CD4-positive, alpha-beta memory T cell (primary cell): Measurements from ENCODE around the gene TMEFF2. TPM values are rescaled to one million over a fixed set of nuclear protein-coding genes. Genes with fewer than 3 reads are reported as not detected.

Source experiments
- CTCF ChIA-PET: fragments of 350-600 bp; sonication (Branson Sonifier 250); formaldehyde crosslinking; loops from one replicate; lab custom pipeline; 2021; ENCODE audit warnings: inconsistent platforms; ENCODE audit not compliant: partially characterized antibody; lab: Charles Lee
- POLR2A ChIA-PET: fragments of 350-600 bp; sonication (Branson Sonifier 250); formaldehyde crosslinking; loops from one replicate; lab custom pipeline; 2021; ENCODE audit not compliant: partially characterized antibody; lab: Charles Lee
- DNase-seq, 5 donors: peaks; one replicate each; pipeline versions ENCODE4 v3.0.0 to v3.0.0-alpha.2; 2020 to 2022; ENCODE audit warnings: mixed read lengths in 1 of 5
- H3K27ac ChIP-seq: one replicate; pipeline ENCODE4 v1.7.0; 2013; ENCODE audit warnings: low read depth, low read length
- H3K27me3 ChIP-seq: 2 replicates; pipeline ENCODE4 v1.7.0; 2013; ENCODE audit warnings: mild to moderate bottlenecking, low read length, moderate library complexity; ENCODE audit not compliant: insufficient read depth
- H3K36me3 ChIP-seq: 2 replicates; pipeline ENCODE4 v1.7.0; 2013; ENCODE audit warnings: mild to moderate bottlenecking, low read length, moderate library complexity; ENCODE audit not compliant: insufficient read depth
- H3K4me1 ChIP-seq: 2 replicates; pipeline ENCODE4 v1.7.0; 2013; ENCODE audit warnings: mild to moderate bottlenecking, low read length, moderate library complexity; ENCODE audit not compliant: insufficient read depth
- H3K4me3 ChIP-seq, 2 donors: one replicate each; pipeline ENCODE4 v1.7.0; 2013; ENCODE audit warnings: low read length in 2 of 2, mild to moderate bottlenecking in 1 of 2
- H3K9me3 ChIP-seq, 2 donors: one replicate each; pipeline ENCODE4 v1.7.0; 2013; ENCODE audit warnings: low read length in 2 of 2, control low read depth in 1 of 2; ENCODE audit not compliant: control insufficient read depth in 1 of 2
- H3K27ac Mint-ChIP-seq, 7 donors: one replicate each; pipeline ENCODE4 v1.8.0; 2020 to 2021; ENCODE audit warnings: mixed read lengths in 7 of 7, mild to moderate bottlenecking in 6 of 7, inconsistent platforms in 3 of 7, moderate library complexity in 3 of 7
- H3K27me3 Mint-ChIP-seq, 2 donors: one replicate each; pipeline ENCODE4 v1.8.0; 2020 to 2021; ENCODE audit warnings: mixed read lengths in 2 of 2
- H3K36me3 Mint-ChIP-seq, 2 donors: one replicate each; pipeline ENCODE4 v1.8.0; 2020 to 2021; ENCODE audit warnings: mixed read lengths in 2 of 2, inconsistent platforms in 1 of 2, mild to moderate bottlenecking in 1 of 2
- H3K4me1 Mint-ChIP-seq, 4 donors: one replicate each; pipeline ENCODE4 v1.8.0; 2020 to 2021; ENCODE audit warnings: mixed read lengths in 4 of 4, mild to moderate bottlenecking in 1 of 4
- H3K4me3 Mint-ChIP-seq, 8 donors: one replicate each; pipeline ENCODE4 v1.8.0; 2020 to 2021; ENCODE audit warnings: mixed read lengths in 8 of 8, mild to moderate bottlenecking in 7 of 8, moderate library complexity in 6 of 8, inconsistent platforms in 3 of 8
- H3K9me3 Mint-ChIP-seq, 8 donors: one replicate each; pipeline ENCODE4 v1.8.0; 2020 to 2021; ENCODE audit warnings: mixed read lengths in 8 of 8, mild to moderate bottlenecking in 5 of 8, inconsistent platforms in 3 of 8, moderate library complexity in 1 of 8
- intact Hi-C: fragments of 100-400 bp; cut with micrococcal nuclease; formaldehyde crosslinking; loops from one replicate; pipeline ENCODE4 v1.15.1; 2023
- polyA plus RNA-seq, 2 donors: library from polyadenylated mRNA; unstranded; fragments of 300-500 nt; fragmentation: Illumina TruSeq; gene quantifications; one replicate each; pipeline ENCODE4 v1.2.3, GENCODE V29; 2021
- total RNA-seq, 2 experiments: library from RNA; stranded (reverse); gene quantifications; one replicate each; pipeline ENCODE4 v1.2.3, GENCODE V29; 2021

The TMEFF2 gene
- total and polyA plus RNA-seq, 4 experiments from 2014 or later, result not detected

GRCh38 chr2:191935247-191935646 lies 259.5 kb downstream of the TMEFF2 start:
- H3K4me1 Mint-ChIP-seq, result no peaks in the 10 kb centered on the region
- H3K36me3 ChIP-seq, result no peaks in the 10 kb centered on the region
- H3K27me3 ChIP-seq, result no peaks in the 10 kb centered on the region
- H3K4me3 Mint-ChIP-seq, result no peak overlapping the region
- no peak overlapping the region for H3K27ac Mint-ChIP-seq
- no peak for DNase-seq
- ChIA-PET CTCF (interaction anchor here (1.5 kb wide), 1 partner anchor 8 kb away, joined by 4 read pairs; no protein-coding TSS in a partner anchor), POLR2A (no interaction called here)
- intact Hi-C loops, result no loop called here
- no peaks in the 10 kb centered on the region for H3K9me3 ChIP-seq
- H3K27ac ChIP-seq, result no peak overlapping the region
- no peak overlapping the region for H3K4me3 ChIP-seq
- no peaks in the 10 kb centered on the region for H3K4me1 ChIP-seq
- H3K36me3 Mint-ChIP-seq, result no peaks in the 10 kb centered on the region
- peaks cover 15 to 21% of the 10 kb centered on the region in 2 donors for H3K27me3 Mint-ChIP-seq
- no peaks in the 10 kb centered on the region for H3K9me3 Mint-ChIP-seq

GRCh38 chr2:191933307-191934105 lies 261.2 kb downstream of the TMEFF2 start:
- intact Hi-C loops, result no loop called here
- Mint-ChIP-seq H3K4me1 (no peaks in the 10 kb centered on the region), H3K27me3 (peaks cover 14 to 15% of the 10 kb centered on the region in 2 donors), H3K4me3 (no peak overlapping the region), H3K36me3 (no peaks in the 10 kb centered on the region), H3K27ac (no peak overlapping the region), H3K9me3 (no peaks in the 10 kb centered on the region)
- no peak for DNase-seq
- Histone ChIP-seq H3K27ac (no peak overlapping the region), H3K9me3 (no peaks in the 10 kb centered on the region), H3K27me3 (no peaks in the 10 kb centered on the region), H3K4me3 (no peak overlapping the region), H3K36me3 (no peaks in the 10 kb centered on the region), H3K4me1 (no peaks in the 10 kb centered on the region)
- POLR2A ChIA-PET, result no interaction called here
- CTCF ChIA-PET, result interaction anchor here (0.9 kb wide), 1 partner anchor 174 kb away, joined by 3 read pairs; no protein-coding TSS in a partner anchor

- CTCF ChIA-PET, result interaction anchor here (0.9 to 1.0 kb wide), 2 partner anchors 173 to 761 kb away, joined by 3 read pairs; no protein-coding TSS in a partner anchor
- H3K27me3 ChIP-seq, result no peaks in the 10 kb centered on the region
- H3K4me3 ChIP-seq, result no peak overlapping the region
- no peaks in the 10 kb centered on the region for H3K9me3 ChIP-seq
- no peaks in the 10 kb centered on the region for H3K4me1 Mint-ChIP-seq
- H3K4me3 Mint-ChIP-seq, result no peak overlapping the region
- intact Hi-C loops, result no loop called here
- H3K4me1 ChIP-seq, result no peaks in the 10 kb centered on the region
- no peak overlapping the region for H3K27ac Mint-ChIP-seq
- H3K36me3 ChIP-seq, result no peaks in the 10 kb centered on the region
- DNase-seq, result no peak
- H3K36me3 Mint-ChIP-seq, result no peaks in the 10 kb centered on the region
- peaks cover 14 to 15% of the 10 kb centered on the region in 2 donors for H3K27me3 Mint-ChIP-seq
- no peaks in the 10 kb centered on the region for H3K9me3 Mint-ChIP-seq
- POLR2A ChIA-PET, result no interaction called here
- H3K27ac ChIP-seq, result no peak overlapping the region
Observed at GRCh38 chr2:191932286-191932685, 262.4 kb downstream of the TMEFF2 start.

- Mint-ChIP-seq H3K27ac (no peak overlapping the region), H3K4me3 (no peak overlapping the region), H3K4me1 (no peaks in the 10 kb centered on the region), H3K36me3 (no peaks in the 10 kb centered on the region), H3K27me3 (peaks cover 11 to 15% of the 10 kb centered on the region in 2 donors), H3K9me3 (no peaks in the 10 kb centered on the region)
- Histone ChIP-seq H3K4me3 (no peak overlapping the region), H3K36me3 (no peaks in the 10 kb centered on the region), H3K27ac (no peak overlapping the region), H3K9me3 (no peaks in the 10 kb centered on the region), H3K4me1 (no peaks in the 10 kb centered on the region), H3K27me3 (no peaks in the 10 kb centered on the region)
- CTCF ChIA-PET, result interaction anchor here (1.0 kb wide), 1 partner anchor 760 kb away, joined by 3 read pairs; no protein-coding TSS in a partner anchor
- intact Hi-C loops, result no loop called here
- POLR2A ChIA-PET, result no interaction called here
- DNase-seq, result no peak
Observed at GRCh38 chr2:191931329-191931728, 263.4 kb downstream of the TMEFF2 start.

GRCh38 chr2:191930205-191930604 lies 264.5 kb downstream of the TMEFF2 start:
- Mint-ChIP-seq H3K9me3 (no peaks in the 10 kb centered on the region), H3K4me1 (no peaks in the 10 kb centered on the region), H3K27ac (no peak overlapping the region), H3K4me3 (no peak overlapping the region), H3K36me3 (no peaks in the 10 kb centered on the region), H3K27me3 (peaks cover 7 to 12% of the 10 kb centered on the region in 2 donors)
- no peaks in the 10 kb centered on the region for H3K9me3 ChIP-seq
- intact Hi-C loops, result no loop called here
- POLR2A ChIA-PET, result no interaction called here
- DNase-seq, result no peak
- CTCF ChIA-PET, result no interaction called here
- no peaks in the 10 kb centered on the region for H3K4me1 ChIP-seq
- no peaks in the 10 kb centered on the region for H3K36me3 ChIP-seq
- no peak overlapping the region for H3K27ac ChIP-seq
- H3K27me3 ChIP-seq, result no peaks in the 10 kb centered on the region
- no peak overlapping the region for H3K4me3 ChIP-seq

GRCh38 chr2:191929288-191929687 lies 265.4 kb downstream of the TMEFF2 start:
- DNase-seq, result no peak
- H3K4me1 Mint-ChIP-seq, result no peaks in the 10 kb centered on the region
- H3K4me3 Mint-ChIP-seq, result no peak overlapping the region
- no peaks in the 10 kb centered on the region for H3K9me3 Mint-ChIP-seq
- Histone ChIP-seq H3K27ac (no peak overlapping the region), H3K4me3 (no peak overlapping the region), H3K4me1 (no peaks in the 10 kb centered on the region), H3K36me3 (no peaks in the 10 kb centered on the region), H3K27me3 (no peaks in the 10 kb centered on the region), H3K9me3 (no peaks in the 10 kb centered on the region)
- ChIA-PET CTCF (no interaction called here), POLR2A (no interaction called here)
- H3K27me3 Mint-ChIP-seq, result peaks cover 8 to 9% of the 10 kb centered on the region in 2 donors
- H3K36me3 Mint-ChIP-seq, result no peaks in the 10 kb centered on the region
- intact Hi-C loops, result no loop called here
- H3K27ac Mint-ChIP-seq, result no peak overlapping the region

GRCh38 chr2:191927991-191928390 lies 266.7 kb downstream of the TMEFF2 start:
- CTCF ChIA-PET, result no interaction called here
- no peaks in the 10 kb centered on the region for H3K27me3 ChIP-seq
- Mint-ChIP-seq H3K9me3 (peaks cover 0 to 2% (median 0%) of the 10 kb centered on the region in 8 donors), H3K4me1 (no peaks in the 10 kb centered on the region), H3K4me3 (no peak overlapping the region), H3K27me3 (peaks cover 5 to 6% of the 10 kb centered on the region in 2 donors), H3K27ac (no peak overlapping the region), H3K36me3 (no peaks in the 10 kb centered on the region)
- no peak overlapping the region for H3K27ac ChIP-seq
- no peaks in the 10 kb centered on the region for H3K4me1 ChIP-seq
- H3K4me3 ChIP-seq, result no peak overlapping the region
- H3K9me3 ChIP-seq, result no peaks in the 10 kb centered on the region
- intact Hi-C loops, result no loop called here
- POLR2A ChIA-PET, result no interaction called here
- H3K36me3 ChIP-seq, result no peaks in the 10 kb centered on the region
- DNase-seq, result no peak
